ENCODE results near the gene ZNF790.
"Not testable (repeated sequence)": the region's sequence is repeated elsewhere in the genome, so short reads cannot be mapped to it uniquely, and the experiment has no call there.

ZNF790 gene

DNA sequence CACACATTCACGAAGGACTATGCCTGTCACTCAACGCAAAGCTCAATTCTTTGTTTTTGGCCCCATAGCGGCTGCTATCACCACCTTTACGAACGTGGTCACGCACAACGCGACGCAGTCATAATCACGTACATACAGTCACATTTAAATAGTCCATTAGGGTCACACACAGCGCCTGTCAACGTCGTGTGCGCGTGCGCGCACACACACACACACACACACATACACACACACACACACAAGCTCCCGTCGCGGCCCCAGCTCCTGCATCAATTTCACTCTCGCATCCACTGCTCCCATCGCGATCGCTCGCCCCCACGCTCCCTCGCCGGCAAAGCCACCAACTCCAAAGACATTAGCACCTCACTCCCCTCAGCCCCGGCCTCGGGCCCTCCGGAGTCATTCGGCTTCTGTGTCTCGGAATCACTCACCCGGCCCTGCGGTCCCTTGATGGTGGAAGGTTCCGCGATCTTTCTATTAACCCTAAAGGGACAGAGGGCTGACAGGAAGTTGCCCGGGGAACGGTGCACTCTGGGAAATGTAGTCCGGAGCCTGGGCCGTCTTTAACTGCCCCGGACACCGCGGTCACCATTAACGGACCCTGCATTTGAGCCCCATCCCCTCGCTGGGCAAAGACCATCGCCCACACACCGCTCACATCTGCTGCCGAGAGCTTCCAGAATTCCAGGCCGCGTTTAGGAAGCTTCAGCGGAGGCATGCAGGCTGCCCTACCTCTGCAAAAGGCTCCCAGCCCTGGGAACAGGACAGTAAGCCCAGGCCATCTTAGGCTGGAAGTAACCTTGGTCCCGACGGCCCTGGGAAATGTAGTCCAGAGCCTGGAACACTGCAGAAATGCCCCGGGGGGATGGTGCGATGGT, at the start of gene ZNF790:
ZNF790 (minus strand) TSS at position 482 of the 878 bp plus-strand sequence. CDS start 12,768 bp downstream, outside the sequence.
- DNase-seq (ENCODE audit: low read depth) = peak; percentile 79

DNA sequence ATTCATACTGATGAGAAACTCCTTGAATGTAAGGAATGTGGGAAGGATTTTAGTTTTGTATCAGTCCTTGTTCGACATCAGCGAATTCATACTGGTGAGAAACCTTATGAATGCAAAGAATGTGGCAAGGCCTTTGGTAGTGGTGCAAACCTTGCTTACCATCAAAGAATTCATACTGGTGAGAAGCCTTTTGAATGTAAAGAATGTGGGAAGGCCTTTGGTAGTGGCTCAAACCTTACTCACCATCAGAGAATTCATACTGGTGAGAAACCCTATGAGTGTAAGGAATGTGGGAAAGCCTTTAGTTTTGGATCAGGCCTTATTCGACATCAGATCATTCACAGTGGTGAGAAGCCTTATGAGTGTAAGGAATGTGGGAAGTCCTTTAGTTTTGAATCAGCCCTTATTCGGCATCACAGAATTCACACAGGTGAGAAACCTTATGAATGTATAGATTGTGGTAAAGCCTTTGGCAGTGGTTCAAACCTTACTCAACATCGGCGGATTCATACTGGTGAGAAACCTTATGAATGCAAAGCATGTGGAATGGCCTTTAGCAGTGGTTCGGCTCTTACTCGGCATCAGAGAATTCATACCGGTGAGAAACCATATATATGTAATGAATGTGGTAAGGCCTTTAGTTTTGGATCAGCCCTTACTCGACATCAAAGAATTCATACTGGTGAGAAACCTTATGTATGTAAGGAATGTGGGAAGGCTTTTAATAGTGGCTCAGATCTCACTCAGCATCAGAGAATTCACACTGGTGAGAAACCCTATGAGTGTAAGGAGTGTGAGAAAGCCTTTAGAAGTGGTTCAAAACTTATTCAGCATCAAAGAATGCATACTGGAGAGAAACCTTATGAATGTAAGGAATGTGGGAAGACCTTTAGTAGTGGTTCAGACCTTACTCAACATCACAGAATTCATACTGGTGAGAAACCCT, 39.1 kb upstream of the ZNF790 start:
- no peak for DNase-seq (ENCODE audit: low read depth)

GRCh38 chr19:36851898-36852297, 13.7 kb upstream of the ZNF790 start:
- no peak for DNase-seq (ENCODE audit: low read depth)

DNA sequence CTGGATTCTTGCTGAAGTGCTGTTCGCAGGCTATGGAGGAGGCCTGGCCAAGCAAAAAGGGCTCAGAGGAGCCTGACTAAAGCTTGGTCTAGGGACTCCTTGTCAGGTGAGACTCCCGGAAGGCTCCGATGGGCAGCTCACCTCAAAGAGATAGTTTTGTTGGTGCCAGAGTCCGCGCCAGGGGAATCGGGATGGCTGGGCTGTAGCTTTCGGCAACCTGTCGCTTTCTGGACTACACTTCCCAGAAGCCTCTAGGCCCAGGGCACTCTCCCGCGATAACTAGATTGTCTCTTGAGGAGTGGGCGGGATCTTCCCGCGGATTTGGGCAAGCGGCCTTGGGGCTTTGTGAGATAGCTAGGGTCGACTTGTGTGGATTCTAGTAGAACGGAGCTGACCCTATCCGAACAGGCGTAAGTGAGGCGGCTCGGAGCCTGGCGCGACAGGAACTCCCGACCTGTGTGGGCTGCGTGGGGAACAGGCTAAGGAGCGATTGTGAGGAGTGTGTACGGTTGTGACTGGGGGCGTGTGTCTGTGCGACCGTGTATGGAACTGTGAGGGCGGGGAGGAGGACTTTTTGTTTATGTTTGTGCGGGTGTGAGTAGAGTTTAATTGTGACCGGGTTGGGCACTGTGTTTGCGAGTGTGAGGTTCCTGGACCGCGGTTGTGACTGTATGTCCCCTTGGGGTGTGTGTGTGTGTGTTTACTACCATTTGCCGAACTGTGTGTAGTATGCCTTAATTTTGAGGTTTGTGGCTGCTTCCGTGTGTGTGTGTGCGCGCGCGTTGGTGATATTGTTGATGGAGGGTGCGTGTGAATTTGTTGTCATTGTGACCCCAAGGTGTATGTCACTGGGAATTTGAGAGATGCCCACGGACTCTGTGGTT, 12.6 kb upstream of the ZNF790 start, which contains the start of gene ZNF345:
ZNF345 (plus strand) TSS at position 318 of the 884 bp plus-strand sequence. CDS start 25,955 bp downstream, outside the sequence.
- peak; percentile 79 for DNase-seq (ENCODE audit: low read depth)

DNA sequence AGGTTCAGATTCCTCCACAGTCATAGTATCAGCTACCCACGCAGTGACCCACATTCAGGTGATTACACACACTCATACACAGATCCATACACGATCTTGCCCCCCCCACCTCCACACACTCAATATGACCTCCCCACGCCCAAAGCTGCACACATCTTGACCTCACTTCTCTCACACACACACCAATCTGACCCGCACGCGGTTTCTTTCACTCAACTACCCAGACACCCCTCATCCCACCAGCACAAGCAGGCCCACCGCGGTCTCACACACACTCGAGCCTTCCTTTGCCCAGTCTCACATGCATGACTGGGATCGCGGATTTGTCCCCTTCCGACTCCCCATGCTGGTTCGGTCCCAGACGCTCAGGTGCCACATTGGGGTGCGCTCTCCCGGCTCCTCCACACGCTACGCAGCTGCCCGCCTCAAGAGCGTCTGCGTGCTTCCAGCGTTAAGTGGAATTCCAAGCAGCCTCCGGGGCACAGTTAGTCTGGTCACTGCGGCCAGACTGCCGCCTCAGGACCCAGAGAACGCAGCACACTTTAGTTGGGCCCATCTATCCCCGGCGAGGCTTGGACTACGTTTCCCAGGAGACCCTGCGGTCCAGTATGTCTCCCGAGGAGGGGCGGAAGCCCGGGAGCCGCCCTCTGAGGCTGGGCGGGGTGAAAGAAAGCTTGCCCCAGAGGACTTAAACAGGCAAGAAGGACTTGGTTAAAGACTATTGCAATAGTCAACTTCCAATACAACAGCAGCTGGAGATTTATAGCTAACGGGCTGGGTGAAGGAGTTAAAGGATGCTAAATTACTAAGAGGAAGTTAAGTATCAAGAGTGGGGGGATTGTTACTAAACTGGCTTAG, 11.7 kb upstream of the ZNF790 start:
- DNase-seq (ENCODE audit: low read depth) = peak; percentile 83

GRCh38 chr19:36847968-36848367, 9.8 kb upstream of the ZNF790 start:
- DNase-seq (ENCODE audit: low read depth) = no peak

DNA sequence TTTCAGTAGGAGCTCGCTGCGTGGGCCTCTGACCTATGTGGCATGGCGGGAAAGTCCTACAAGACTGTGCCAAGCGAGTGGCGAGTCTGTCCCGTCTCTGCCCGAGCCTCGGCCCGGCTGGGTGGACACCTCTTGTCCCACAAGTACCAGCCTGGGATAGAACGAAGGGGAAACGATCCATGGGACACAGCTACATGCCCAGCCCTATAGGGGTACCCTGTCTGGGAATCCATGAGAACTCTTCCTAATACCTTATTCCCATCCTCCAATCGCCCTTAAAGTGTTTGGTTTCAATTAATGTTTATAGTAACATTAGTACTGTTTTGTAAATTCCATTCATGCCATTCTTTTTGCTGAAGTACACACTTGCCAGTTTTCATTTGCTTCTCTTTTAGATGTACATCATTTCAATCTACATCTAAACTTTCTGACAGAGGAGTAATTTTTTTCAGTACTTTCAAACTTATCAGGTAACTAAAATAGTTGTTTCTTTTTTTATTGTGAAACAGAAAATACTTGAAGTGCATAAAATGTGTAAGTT, 667 bp upstream of the ZNF790 start:
- DNase-seq (ENCODE audit: low read depth) = no peak

GRCh38 chr19:36837176-36837905, 846 bp downstream of the ZNF790 start:
- DNase-seq (ENCODE audit: low read depth) = no peak

- DNase-seq (ENCODE audit: low read depth) = no peak
Observed at GRCh38 chr19:36833430-36833829, 4.8 kb downstream of the ZNF790 start.

DNA sequence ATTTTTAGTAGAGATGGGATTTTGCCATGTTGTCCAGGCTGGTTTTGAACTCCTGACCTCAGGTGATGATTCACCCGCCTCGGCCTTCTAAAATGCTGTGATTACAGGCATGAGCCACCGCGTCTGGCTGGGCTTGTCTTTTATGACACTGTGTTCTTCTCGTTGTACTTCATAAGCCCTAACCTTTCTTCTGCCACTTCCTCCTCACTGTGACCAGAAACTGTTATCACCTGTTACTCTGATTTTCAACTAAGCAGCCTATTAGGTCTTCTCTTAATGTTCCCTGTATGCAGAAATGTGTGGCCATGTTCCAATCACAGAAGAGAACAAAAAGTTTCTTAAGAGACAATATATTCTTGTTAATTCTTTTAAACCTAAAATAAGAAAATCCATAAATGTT, 16.4 kb downstream of the ZNF790 start:
- no peak for DNase-seq (ENCODE audit: low read depth)

GRCh38 chr19:36819130-36819630, 19.0 kb downstream of the ZNF790 start:
- no peak for DNase-seq (ENCODE audit: low read depth)

DNA sequence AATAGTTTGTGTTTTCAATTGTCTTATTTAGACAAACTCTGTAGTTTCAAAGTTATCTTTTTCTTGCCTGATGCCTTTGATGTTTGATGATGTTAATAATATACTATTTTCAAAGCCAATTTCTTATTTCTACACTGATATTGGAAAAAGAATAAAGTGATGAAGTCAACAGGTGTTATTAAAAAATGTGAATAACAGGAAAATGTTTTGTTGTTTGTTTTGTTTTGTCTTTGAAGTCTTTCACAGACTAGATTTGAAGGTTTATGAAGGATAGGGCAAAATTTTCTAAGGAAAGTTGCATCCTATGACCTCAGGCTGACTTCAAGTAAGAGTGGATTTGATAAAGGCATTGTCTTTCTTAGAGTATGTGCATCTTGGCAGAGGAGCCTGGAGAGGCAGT, 31.2 kb downstream of the ZNF790 start:
- DNase-seq (ENCODE audit: low read depth) = no peak

DNA sequence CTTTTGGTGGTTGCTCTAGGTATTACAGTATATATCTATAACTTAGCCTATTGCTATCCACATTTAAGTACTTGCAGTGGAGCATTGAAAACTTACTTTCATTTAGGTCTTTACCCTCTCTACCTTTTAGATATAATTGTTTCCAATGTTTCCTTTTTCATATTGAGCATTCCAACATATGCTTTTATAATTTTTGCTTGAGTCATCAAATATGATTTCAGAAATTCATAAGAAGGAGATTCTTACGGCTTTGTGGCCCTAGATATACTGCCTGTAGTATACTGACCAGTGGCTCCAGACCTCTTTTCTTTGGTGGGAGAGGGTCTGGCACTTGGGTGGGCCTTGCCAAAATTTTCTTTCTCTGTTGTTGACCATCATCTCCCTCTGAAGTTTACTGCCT, 32.8 kb downstream of the ZNF790 start:
- no peak for DNase-seq (ENCODE audit: low read depth)

- DNase-seq (ENCODE audit: low read depth) = no peak
Observed at GRCh38 chr19:36797786-36798108, 40.4 kb downstream of the ZNF790 start.

- DNase-seq (ENCODE audit: low read depth) = no peak
Observed at GRCh38 chr19:36796714-36796992, 41.5 kb downstream of the ZNF790 start.

DNA sequence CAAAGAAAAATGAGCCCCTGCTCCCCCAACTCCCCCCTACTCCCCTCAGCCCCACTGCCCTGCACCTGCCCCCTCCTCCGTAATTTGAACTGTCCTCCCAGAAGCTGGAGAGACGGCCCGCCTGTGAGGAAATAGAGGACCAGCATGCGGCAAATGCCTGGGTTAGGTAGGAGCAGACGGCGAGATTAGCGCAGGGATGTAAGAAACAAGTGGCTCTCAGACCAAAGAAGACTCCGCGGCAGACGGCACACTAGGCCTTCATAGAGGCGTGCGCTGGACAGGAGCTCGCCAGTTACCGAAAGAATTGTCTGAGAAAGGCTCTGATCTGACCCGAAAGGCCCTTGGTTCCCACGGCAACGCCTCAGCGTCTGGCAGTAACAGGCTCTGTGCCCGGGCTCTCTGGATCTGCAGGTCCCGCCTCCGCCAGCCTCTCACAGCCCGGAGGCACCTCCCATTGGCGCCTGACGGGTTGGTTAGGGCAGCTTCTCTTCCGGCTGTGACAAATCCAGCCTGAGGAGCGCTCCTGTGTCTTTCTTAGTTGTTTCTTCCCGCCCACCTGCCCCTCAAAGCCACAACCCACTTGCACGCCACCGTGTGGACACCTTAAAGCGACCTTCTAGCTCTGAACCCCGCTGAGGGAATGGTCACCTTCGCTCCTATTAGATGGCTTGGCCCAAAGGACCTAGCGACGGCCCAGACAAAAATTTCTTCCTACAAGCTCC, 46.6 kb downstream of the ZNF790 start:
- DNase-seq (ENCODE audit: low read depth) = not testable (repeated sequence)

DNA sequence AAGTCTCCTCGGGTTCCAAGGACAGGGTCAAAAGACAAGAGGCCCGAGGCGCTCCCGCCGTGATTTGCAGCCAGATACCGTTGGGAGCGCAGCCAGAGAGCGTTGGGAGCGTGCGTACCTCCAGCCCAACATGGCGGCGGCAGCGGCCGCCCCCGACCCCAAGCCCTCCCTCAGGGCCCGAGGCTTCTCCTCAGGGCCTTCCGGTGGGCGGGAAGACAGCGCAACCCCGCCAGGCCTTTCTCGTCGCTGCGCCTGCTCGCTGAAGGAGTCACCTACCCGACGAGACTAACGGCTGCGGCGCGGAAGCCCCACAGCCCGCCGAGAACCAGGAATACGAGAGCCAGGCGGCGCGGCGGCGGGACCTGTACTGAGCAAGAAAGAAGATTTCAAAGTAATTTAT, 62.4 kb downstream of the ZNF790 start:
- DNase-seq (ENCODE audit: low read depth) = no peak

DNA sequence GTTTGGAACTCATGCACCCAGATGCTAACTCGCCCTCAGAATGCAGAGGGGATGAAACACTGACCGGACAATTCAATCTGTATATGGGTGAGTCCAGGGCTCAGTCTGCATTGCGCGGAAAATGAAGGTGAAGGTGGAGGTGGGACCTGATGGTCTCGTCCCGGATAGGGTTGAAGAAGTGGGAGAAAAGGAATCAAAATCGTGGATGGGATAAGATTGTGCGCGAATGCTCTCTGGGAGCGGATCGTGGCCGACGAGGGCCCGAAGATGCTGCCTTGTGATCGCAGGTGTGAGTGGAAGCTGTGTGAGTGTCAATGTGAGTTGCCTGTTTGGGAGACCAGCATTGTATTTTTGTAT, 65.0 kb downstream of the ZNF790 start:
- DNase-seq (ENCODE audit: low read depth) = no peak

Data from activated T-cell treated with anti-CD3 and anti-CD28 coated beads for 24 hours (primary cell).